Mesendoderm (in vitro differentiated cells): ENCODE results near the gene ANHX. TPM values are rescaled to one million over a fixed set of nuclear protein-coding genes. Genes with fewer than 3 reads are reported as not detected.
A peak's percentile ranks its signal among the peaks of the same experiment; 100 is the strongest.

Experiments used
- DNase-seq: peaks from one replicate; pipeline ENCODE4 v3.0.0; 2013
- H2AK5ac ChIP-seq: 2 replicates; pipeline ENCODE4 v1.6.1; 2013; ENCODE audit warnings: low read length, inconsistent platforms
- H2BK120ac ChIP-seq: 2 replicates; pipeline ENCODE4 v1.6.1; 2013; ENCODE audit warnings: low read depth, mild to moderate bottlenecking, low read length, moderate library complexity, mixed read lengths
- H2BK15ac ChIP-seq: replicated peaks from 2 replicates; pipeline ENCODE4 v1.6.1; 2013; ENCODE audit warnings: low read depth, mild to moderate bottlenecking, moderate library complexity
- H2BK5ac ChIP-seq: 2 replicates; pipeline ENCODE4 v1.6.1; 2013; ENCODE audit warnings: low read length, inconsistent platforms
- H3K18ac ChIP-seq: 2 replicates; pipeline ENCODE4 v1.6.1; 2013; ENCODE audit warnings: mild to moderate bottlenecking, low read length, mixed read lengths
- H3K23ac ChIP-seq: one replicate; pipeline ENCODE4 v1.6.1; 2013; ENCODE audit warnings: low read length
- H3K27ac ChIP-seq: 2 replicates; pipeline ENCODE4 v1.5.1; 2013; ENCODE audit warnings: low read depth, mild to moderate bottlenecking, inconsistent platforms, low read length, moderate library complexity
- H3K27me3 ChIP-seq: 2 replicates; pipeline ENCODE4 v1.6.1; 2013; ENCODE audit warnings: low read length, control low read depth, mild to moderate bottlenecking, inconsistent platforms; ENCODE audit not compliant: insufficient read depth, poor library complexity
- H3K36me3 ChIP-seq: 2 replicates; pipeline ENCODE4 v1.6.1; 2013; ENCODE audit warnings: low read length, inconsistent platforms; ENCODE audit not compliant: control insufficient read depth, insufficient read depth
- H3K4ac ChIP-seq: one replicate; pipeline ENCODE4 v1.6.1; 2013; ENCODE audit warnings: low read depth, mild to moderate bottlenecking, low read length, moderate library complexity
- H3K4me1 ChIP-seq: 2 replicates; pipeline ENCODE4 v1.6.1; 2013; ENCODE audit warnings: low read depth, low read length, inconsistent platforms; ENCODE audit not compliant: control insufficient read depth
- H3K4me2 ChIP-seq: 2 replicates; pipeline ENCODE4 v1.6.1; 2013; ENCODE audit warnings: low read length
- H3K4me3 ChIP-seq: 2 replicates; pipeline ENCODE4 v1.5.1; 2013; ENCODE audit warnings: mild to moderate bottlenecking, low read length
- H3K56ac ChIP-seq: one replicate; pipeline ENCODE4 v1.6.1; 2013; ENCODE audit warnings: low read length
- H3K79me1 ChIP-seq: 2 replicates; pipeline ENCODE4 v1.6.1; 2013; ENCODE audit warnings: low read length, inconsistent platforms
- H3K79me2 ChIP-seq: 2 replicates; pipeline ENCODE4 v1.6.1; 2013; ENCODE audit warnings: mild to moderate bottlenecking, low read length; ENCODE audit not compliant: control insufficient read depth, insufficient read depth
- H3K9ac ChIP-seq: 2 replicates; pipeline ENCODE4 v1.6.1; 2013; ENCODE audit warnings: low read length, inconsistent platforms
- H4K5ac ChIP-seq: one replicate; pipeline ENCODE4 v1.6.1; 2013; ENCODE audit warnings: low read length
- H4K8ac ChIP-seq: one replicate; pipeline ENCODE4 v1.6.1; 2013; ENCODE audit warnings: low read depth, mild to moderate bottlenecking, control low read depth, low read length, moderate library complexity
- WGBS: extraction: QIAGEN DNeasy Blood & Tissue Kit; methylation state at CpG from one replicate; pipeline ENCODE4 v1.1.7; 2013; ENCODE audit warnings: low lambda C conversion rate, missing lambda C conversion rate; ENCODE audit not compliant: insufficient coverage; ENCODE audit errors: extremely low coverage; 5-methylcytosine and 5-hydroxymethylcytosine counted together
- small RNA-seq: library from polyadenylated mRNA; stranded (forward); fragments of <200 nt; extraction: miRNeasy Mini kit (QIAGEN cat#:217004); gene quantifications from one replicate; pipeline ENCODE3, GENCODE V24; 2013; ENCODE audit not compliant: insufficient read depth

ANHX gene

GRCh38 chr12:133180669-133181068 is 55.0 kb downstream of the ANHX start:
- Histone ChIP-seq H3K4me2 (no peak overlapping the region), H3K4me1 (no peaks in the 10 kb centered on the region), H3K36me3 (no peaks in the 10 kb centered on the region), H3K79me1 (peaks cover 4% of the 10 kb centered on the region), H4K5ac (peak overlapping the region; percentile 81), H3K9ac (no peak overlapping the region), H3K27ac (no peak overlapping the region), H3K23ac (no peak overlapping the region), H3K27me3 (no peaks in the 10 kb centered on the region), H3K56ac (no peak overlapping the region), H2BK120ac (no peak overlapping the region), H2AK5ac (no peak overlapping the region), H2BK15ac (no peak overlapping the region), H4K8ac (no peak overlapping the region), H2BK5ac (no peak overlapping the region), H3K18ac (no peak overlapping the region), H3K4ac (no peak overlapping the region), H3K79me2 (peaks cover 3% of the 10 kb centered on the region), H3K4me3 (no peak overlapping the region)
- no CpG with 5 or more reads among the region's 8 CpGs for WGBS
- no peak for DNase-seq

GRCh38 chr12:133174901-133175300 is 60.8 kb downstream of the ANHX start:
- Histone ChIP-seq H3K23ac (no peak overlapping the region), H3K4me1 (no peaks in the 10 kb centered on the region), H3K18ac (no peak overlapping the region), H3K27ac (no peak overlapping the region), H3K4me3 (no peak overlapping the region), H3K56ac (no peak overlapping the region), H3K27me3 (no peaks in the 10 kb centered on the region), H4K5ac (no peak overlapping the region), H2BK15ac (no peak overlapping the region), H2BK5ac (no peak overlapping the region), H3K9ac (no peak overlapping the region), H4K8ac (no peak overlapping the region), H3K36me3 (no peaks in the 10 kb centered on the region), H3K79me1 (no peaks in the 10 kb centered on the region), H3K4me2 (no peak overlapping the region), H3K4ac (no peak overlapping the region), H2AK5ac (no peak overlapping the region), H2BK120ac (no peak overlapping the region), H3K79me2 (no peaks in the 10 kb centered on the region)
- DNase-seq = no peak
- no CpG with 5 or more reads among the region's 1 CpG for WGBS

DNA sequence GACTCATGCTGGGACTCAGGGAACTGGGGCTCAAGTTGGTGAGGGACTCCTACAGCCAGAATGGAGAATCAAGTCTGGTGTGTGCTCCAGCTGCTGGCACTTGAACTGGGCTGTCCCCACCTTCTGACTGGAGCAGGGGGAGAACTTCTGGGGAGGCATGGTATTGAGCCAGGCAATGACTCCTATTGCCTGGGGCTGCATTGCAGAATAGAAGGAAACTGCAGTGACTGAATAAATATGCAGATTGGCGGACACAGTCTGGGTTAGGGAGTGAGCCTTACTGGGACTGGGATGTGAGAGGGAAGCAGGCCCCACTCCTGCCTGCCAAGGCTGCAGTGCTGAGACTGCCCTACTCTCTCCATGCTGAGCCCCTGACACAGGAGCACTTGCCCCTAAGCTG is 63.2 kb downstream of the ANHX start:
- Histone ChIP-seq H4K8ac (no peak overlapping the region), H3K27me3 (no peaks in the 10 kb centered on the region), H2AK5ac (no peak overlapping the region), H3K4me2 (no peak overlapping the region), H2BK5ac (no peak overlapping the region), H3K56ac (no peak overlapping the region), H3K18ac (no peak overlapping the region), H4K5ac (no peak overlapping the region), H2BK120ac (no peak overlapping the region), H3K4me1 (no peaks in the 10 kb centered on the region), H3K23ac (no peak overlapping the region), H2BK15ac (no peak overlapping the region), H3K9ac (no peak overlapping the region), H3K27ac (no peak overlapping the region), H3K79me2 (no peaks in the 10 kb centered on the region), H3K36me3 (no peaks in the 10 kb centered on the region), H3K4ac (no peak overlapping the region), H3K4me3 (no peak overlapping the region), H3K79me1 (no peaks in the 10 kb centered on the region)
- no CpG with 5 or more reads among the region's 1 CpG for WGBS
- no peak for DNase-seq

Small RNAs within 50 kb of the gene (small RNA-seq; reads per million reads assigned to genes)
- gene RF00019 (not detected), gene RNU6-717P (not detected)
